Stimulated activated CD8-positive, alpha-beta memory T cell treated with anti-CD3 and anti-CD28 coated beads, Interleukin-15, amount 100 ng/mL, for 24 hours (primary cell): Measurements from ENCODE around the gene SLC1A2.

Experiments
- DNase-seq: peaks from one replicate; pipeline ENCODE4 v3.0.0-alpha.2; 2020; ENCODE audit warnings: low read depth

SLC1A2 gene

GRCh38 chr11:35223991-35224390 lies 195.4 kb downstream of the SLC1A2 start:
- DNase-seq: no peak

- no peak for DNase-seq
Measured at GRCh38 chr11:35223371-35223796, 196.0 kb downstream of the SLC1A2 start.

DNA sequence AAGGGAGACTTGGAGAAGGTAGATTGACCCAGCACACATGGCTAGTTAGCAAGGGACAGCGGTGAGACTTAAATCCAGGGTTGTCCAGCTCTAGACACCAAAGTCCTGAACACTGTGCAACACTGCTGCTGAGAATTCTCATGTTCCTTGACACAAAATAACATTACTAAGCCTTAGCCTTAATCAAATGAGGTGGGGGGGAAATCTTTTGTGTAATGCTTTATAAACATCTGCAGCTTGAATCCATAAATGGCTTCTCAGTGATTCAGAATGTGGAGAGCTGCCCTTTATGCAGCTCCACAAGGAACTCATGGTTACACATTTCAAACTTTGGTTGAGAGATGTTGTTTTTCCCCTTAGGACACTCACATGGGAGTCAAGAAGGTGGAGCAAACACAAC lies 200.4 kb downstream of the SLC1A2 start:
- no peak for DNase-seq

- no peak for DNase-seq
Measured at GRCh38 chr11:35216962-35217678, 202.2 kb downstream of the SLC1A2 start.

GRCh38 chr11:35215945-35216344 lies 203.4 kb downstream of the SLC1A2 start:
- no peak for DNase-seq

DNA sequence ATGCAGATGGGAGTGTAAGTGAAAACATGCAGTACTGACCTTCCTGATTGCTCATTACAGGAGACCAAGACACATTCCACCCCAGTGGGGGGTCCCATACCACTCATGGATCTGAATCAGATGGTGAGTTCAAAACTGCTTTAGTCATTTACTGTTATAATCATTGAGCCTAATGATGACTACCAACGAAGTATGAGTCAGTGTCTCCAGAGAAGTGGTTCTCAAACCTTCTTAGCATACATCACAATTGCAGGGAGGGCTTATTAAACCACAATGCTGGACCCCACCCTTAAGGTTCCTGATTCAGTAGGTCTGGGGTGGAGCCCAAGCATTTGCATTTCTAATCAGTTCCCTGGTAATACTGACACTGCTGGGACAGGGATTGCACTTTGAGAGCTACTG lies 204.6 kb downstream of the SLC1A2 start:
- DNase-seq: no peak

DNA sequence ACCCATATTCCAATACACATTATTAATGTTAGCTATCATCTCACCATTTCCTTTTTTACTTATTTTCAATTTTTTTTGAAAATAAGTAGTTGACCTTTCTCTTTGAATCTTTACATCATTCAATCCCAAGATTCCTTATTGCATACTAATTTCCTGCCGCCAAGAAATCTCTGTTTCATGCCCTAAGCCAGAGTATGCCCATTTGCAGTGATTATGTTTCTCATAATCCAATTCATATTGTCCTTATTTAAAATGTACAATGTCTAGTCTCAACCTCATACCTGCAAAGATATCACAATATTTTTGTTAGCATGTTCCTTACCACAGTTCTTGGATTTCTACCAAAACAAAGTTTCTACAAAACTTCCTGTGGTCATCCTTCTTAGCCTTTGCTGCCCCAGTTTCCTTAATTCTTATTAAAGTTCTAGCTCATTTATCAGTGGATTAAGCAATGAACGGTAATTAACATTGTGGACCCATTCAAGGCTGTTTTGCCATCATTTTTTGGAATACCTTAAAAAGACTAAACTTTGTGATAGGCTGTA lies 205.1 kb downstream of the SLC1A2 start:
- no peak for DNase-seq

DNA sequence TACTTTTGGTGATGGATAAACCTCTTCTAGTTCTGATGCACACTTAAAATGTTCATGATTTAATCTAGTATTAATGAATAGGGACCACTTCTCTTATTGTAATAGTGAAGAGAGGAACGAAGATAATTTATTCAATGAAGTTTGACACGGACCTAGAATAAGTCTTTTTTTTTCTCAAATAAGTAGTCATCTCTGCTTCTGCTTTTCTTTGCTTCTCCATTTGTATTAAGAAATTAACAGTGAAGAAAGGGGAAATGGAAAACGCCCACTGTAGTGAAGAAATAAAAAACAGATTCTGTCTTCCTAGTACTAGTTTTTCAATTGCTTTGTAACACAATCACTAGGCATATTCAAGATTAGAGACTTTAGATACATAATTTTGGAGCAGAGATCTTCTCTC lies 207.4 kb downstream of the SLC1A2 start:
- DNase-seq: no peak

DNA sequence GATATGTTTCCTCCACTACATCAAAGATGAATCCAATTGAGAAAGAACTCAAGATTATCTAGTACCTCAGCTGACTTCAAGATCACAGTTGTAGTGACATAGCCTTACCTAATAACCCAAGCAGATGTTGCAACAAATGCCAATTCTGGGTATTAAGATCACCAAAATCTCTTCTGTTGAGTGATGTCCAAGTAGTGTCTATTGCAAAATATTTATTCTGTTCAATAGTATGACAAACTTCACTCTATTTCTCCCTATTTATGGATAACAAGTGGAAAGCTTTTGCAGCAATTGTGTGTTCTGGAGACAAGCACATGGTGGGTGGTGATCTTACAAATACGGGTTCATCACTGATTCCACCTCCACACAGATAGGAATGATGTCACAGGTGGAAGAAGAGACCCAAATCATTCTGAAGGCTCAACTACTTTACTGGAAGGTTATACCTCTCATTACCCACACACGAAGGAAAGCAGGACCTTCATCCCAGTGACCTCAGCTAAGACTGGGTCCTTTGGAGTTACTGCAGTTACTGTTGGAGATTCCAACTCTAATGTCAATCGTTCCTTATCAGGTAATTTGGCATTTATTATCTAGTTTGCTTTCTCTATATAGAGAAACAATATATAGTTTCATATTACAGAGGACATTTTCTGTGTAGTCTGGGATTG lies 208.3 kb downstream of the SLC1A2 start:
- no peak for DNase-seq

DNA sequence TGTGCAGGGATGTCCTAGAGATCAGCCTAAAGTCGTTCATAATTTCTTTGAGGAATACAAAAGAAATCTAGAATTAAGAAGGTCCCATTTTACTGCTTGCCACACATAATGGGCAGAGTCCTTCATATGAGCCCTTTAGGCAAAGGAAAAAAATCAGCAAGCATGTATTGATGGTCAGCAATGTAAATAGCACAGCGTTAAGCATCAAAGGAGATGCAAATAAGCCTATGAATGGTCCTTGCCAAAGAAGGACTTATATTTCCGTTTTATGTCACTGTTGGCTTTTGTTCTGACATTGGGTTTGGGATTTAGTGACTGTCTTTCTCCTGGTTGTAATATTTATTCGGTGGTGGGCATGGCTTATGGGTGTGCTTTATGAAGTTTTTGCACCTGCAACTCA lies 210.6 kb downstream of the SLC1A2 start:
- DNase-seq: no peak

- DNase-seq: no peak
Measured at GRCh38 chr11:35207471-35208403, 211.6 kb downstream of the SLC1A2 start.

- DNase-seq: no peak
Measured at GRCh38 chr11:35206616-35207015, 212.7 kb downstream of the SLC1A2 start.

- no peak for DNase-seq
Measured at GRCh38 chr11:35204614-35205013, 214.7 kb downstream of the SLC1A2 start.
